Sigmoid colon (tissue), 4 donors: Measurements from ENCODE around the gene LMO7.

Source experiments
- CTCF ChIP-seq, 4 experiments: fragments of 450-650 bp in 3 of 4; fragments of 200-600 bp in 1 of 4; IDR thresholded peaks; one replicate each; pipeline ENCODE4 v1.5.1; 2016 to 2019; ENCODE audit warnings: antibody characterized with exemption in 4 of 4, mild to moderate bottlenecking in 3 of 4, moderate library complexity in 2 of 4
- EP300 ChIP-seq, 4 donors: sonication (generic); formaldehyde crosslinking; IDR thresholded peaks; one replicate each; pipeline ENCODE4 v1.6.1; 2017; ENCODE audit warnings: antibody characterized with exemption in 4 of 4
- POLR2A ChIP-seq, 2 donors: fragments of 450-650 bp; IDR thresholded peaks; one replicate each; pipeline ENCODE4 v1.6.1; 2016; ENCODE audit warnings: antibody characterized with exemption in 2 of 2, mild to moderate bottlenecking in 2 of 2, moderate library complexity in 2 of 2

GRCh38 chr13:75699062-75699461 is 62.9 kb downstream of the LMO7 start:
- no peak for TF ChIP-seq CTCF (IDR thresholded peaks at IDR 0.05)
- no peak for TF ChIP-seq EP300 (IDR thresholded peaks at IDR 0.05)
- no peak for TF ChIP-seq POLR2A (IDR thresholded peaks at IDR 0.05)
